RPMI8226 (cell line): ENCODE results near the gene CABYR.
"Not testable (repeated sequence)": the region's sequence is repeated elsewhere in the genome, so short reads cannot be mapped to it uniquely, and the experiment has no call there.

Experiments
- DNase-seq: peaks from one replicate; pipeline ENCODE4 v3.0.0-alpha.2; 2015

Gene CABYR

GRCh38 chr18:24136967-24137373 is 1.9 kb upstream of the CABYR start:
- DNase-seq = no peak

GRCh38 chr18:24138409-24138788 is 463 bp upstream of the CABYR start:
- no peak for DNase-seq

DNA sequence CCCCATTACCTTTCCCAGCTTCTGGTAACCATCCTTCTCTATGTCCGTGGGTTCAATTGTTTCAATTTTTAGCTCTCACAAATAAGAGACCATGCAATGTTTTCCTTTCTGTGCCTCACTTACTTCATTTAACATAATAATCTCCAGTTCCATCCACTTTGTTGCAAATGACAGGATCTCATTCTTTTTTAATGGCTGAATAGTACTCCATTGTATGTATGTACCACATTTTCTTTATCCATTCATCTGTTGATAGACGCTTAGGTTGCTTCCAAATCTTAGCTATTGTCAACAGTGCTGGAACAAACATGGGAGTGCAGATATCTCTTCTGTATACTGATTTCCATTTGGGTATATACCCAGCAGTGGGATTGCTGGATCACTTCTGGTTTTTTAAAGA is 1.8 kb downstream of the CABYR start:
- no peak for DNase-seq

DNA sequence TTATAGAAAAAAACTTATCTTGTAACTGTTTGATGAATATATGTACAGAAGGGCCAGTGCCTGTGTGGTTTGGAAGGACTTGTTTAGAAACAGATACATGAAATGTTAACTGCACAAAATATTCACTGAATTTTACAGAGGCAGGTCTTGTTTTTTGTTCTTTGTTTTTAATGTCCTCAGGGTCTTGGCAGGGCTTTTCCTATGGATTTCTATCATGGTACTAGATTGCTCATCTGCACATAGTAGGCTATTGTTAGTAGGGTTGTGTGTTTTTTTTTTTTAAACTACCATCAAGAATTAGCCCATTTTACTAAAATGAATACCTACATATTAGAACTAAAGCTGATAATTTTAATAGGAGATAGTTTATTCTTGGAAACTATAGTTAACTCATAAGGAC is 3.5 kb downstream of the CABYR start:
- no peak for DNase-seq

GRCh38 chr18:24149591-24149990 is 10.7 kb downstream of the CABYR start:
- not testable (repeated sequence) for DNase-seq

GRCh38 chr18:24153397-24153796 is 14.5 kb downstream of the CABYR start:
- no peak for DNase-seq

DNA sequence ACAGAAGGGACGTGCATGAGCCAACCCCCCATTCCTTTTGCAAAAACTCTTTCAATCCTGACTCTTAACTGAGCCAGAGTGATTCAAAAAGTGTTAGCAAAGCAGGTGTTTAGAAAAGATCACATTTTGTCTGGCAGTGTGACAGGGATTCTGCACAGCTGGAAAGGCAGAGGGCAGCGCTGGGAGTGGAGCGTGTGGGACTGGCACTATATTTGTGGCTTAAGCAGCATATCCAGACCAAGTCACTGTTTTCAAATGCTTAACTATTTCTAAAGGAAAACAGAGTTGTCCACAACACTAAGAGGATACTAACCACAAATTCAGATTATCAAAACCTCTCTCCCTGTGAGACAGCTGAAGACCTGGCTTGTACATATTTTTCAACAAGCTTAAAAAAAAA is 19.0 kb downstream of the CABYR start:
- DNase-seq = no peak

GRCh38 chr18:24160086-24160485 is 21.2 kb downstream of the CABYR start:
- DNase-seq = no peak

DNA sequence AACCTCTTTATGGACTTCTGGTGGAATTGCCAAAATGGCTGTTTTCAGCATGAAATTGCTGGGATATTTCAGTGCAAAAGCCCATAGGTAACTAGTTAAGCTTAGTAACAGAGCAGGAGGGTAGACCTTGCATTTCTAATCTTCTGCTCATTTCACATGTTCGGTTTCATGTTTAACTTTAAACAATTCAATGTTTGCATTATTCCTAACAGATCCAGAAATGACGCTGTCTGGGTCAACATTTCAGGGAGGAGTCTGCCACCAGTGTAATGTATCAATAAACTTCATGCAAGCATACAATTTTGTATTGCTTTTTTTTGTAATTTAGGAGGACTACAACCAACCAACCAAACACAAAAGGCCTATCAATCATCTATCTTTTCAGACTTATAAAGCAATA is 22.4 kb downstream of the CABYR start:
- no peak for DNase-seq

DNA sequence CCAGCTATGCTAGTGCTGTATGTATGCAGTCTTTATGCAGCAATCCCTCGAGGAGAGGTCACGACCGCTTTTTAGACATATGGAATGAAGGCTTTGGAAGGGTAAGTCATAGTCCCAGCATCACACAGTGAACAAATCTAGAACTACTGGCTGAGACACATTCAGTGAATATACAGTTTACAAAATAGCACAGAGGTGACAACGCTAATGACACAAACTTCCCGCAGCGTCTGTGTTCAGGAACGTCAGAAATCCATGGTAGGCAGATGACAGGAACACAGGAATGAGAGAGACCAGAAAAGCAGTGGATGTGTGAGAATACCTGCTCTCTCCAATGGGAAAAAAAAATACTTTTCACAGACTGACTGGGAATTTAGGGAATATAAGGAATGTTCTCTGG is 29.6 kb downstream of the CABYR start:
- DNase-seq = no peak

- no peak for DNase-seq
Observed at GRCh38 chr18:24170360-24170759, 31.5 kb downstream of the CABYR start.

DNA sequence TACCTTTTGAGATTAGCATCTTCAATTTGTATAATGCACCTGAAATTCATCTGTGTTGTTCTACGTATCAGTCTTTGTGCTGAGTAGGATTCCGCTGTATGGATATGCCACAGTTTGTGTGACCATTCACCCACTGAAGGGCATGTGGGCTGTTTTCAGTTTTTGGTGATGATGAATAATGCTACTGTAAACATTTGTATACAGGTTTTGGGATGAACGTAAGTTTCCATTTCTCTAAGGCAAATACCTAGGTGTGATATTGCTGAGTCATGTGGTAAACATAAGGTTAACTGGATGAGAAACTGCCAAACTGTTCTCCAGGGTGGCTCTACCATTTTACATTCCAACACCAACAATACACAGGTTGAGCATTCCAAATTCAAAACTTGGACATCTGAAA is 35.1 kb downstream of the CABYR start:
- no peak for DNase-seq

DNA sequence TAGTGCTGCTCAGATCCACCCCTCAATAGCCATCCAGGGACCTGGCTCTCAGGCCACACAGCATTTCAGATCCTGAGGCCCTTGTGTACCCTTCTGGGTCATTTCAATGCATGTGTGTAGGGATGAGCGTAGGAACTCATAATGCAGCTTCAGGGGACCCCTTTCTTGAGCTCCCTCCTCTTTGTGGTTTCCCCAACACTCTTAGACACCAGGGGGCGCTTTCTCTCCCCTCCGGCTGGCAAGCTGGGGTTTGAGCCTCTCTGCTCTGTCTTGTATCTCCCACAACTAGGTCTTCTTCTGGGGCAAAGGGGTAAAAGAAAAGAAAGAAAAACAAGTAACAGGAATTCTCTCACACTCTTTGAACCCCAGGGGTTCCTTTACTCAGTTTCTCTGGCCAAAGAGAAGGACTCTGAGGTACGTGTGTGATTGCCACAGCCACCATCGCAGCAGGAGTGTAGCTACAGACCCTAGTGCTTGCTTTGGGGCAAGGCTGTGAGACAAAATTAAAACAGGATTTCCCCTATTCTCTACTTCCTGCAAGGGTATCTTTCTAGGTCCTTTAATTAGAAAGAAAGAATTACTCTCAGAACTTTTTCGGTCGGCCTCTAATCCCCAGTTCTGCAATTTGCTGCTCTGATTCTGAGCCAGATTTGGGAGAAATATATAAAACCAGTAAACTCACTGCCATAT is 38.0 kb downstream of the CABYR start:
- peak; percentile 59 for DNase-seq

- no peak for DNase-seq
Observed at GRCh38 chr18:24177499-24178133, 38.8 kb downstream of the CABYR start.

- no peak for DNase-seq
Observed at GRCh38 chr18:24180048-24180447, 41.2 kb downstream of the CABYR start.

DNA sequence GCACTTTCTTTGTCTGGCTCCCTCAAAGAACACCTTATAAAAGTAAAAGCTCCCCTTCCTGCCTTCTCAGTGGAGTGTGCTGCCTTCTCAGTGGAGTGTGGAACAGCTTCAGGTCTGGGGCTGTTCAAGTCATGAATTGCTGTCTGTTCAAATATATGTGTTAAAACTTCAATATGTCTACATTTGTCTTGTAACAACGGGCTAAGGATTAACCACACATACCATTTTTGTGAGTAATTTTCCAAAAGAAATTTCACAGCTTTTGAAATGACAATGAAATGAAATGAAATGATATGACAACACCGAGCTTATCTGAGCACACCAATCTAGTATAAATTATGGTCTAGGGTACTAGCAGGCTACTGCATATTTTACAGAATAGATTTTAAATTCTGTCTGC is 42.9 kb downstream of the CABYR start:
- no peak for DNase-seq

GRCh38 chr18:24185805-24186204 is 46.9 kb downstream of the CABYR start:
- no peak for DNase-seq

DNA sequence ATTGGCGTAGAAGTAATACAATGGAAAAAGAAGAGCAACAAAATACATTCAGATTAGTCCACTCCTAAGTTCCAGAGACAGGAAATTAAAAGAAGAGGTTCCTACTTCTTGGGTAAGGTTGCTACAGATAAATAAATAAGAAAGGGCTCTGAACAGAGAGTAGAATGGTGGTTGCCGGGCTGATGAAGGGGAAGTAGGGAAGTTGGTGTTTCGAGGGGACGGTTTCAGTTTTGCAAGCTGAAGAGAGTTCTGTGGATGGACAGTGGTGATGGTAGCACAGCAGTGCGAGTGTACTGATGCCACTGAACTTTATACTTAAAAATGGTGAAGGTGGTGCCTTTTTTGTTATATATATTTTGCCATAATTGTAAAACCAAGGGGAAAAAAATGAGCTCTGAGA is 48.2 kb downstream of the CABYR start:
- peak; percentile 47 for DNase-seq

- no peak for DNase-seq
Observed at GRCh38 chr18:24187689-24188088, 48.8 kb downstream of the CABYR start.

DNA sequence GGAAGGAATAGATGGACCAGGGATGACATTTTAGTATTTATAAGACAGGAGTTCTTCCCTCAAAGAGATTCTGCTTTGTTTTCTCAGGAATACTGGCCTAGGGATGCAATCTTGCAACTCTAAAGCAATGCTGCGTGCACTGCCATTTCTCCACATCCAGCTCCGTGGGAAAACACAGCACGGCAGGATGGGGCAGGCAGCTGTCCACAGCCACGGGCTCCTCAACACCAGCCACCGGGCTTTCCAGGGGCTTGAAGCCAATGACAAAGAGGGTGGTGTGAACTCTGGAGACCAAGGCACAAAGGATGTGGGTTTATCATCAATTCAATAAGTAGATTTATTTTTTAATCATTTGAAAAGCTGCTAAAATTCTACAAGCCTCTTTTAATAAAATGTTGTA is 49.3 kb downstream of the CABYR start:
- no peak for DNase-seq

GRCh38 chr18:24189007-24189528 is 50.2 kb downstream of the CABYR start:
- no peak for DNase-seq

DNA sequence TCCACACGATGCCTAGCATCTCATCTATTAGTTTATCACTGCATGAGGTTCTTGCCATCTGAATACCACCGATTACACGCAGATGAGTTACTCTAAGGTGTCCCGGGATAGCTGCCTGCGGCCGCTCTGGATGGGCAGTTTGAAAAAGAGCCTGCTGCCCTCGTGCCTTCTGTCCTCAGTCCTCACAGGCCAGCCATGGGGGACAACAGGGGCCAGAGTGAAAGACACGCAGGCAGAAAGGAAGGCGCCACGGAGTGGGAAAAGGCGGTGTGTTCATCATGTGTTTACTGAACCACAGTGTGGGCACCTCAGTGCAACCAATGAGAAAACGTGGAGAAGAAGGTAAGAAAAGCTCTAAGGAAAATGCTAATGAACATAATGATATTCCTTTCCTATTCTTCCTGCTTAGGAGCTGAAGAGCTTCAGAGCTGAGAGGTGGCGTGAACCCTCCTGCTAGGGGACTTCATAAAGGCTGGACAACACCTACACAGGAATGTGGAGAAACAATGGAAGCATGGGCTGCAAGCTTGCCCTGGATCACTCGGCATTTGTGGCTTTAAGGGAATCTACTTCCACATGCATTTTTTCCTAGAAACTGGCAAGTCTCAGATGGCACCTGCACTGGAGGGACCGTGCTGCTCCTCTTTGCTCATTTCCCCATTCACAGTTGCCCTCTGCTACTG is 50.9 kb downstream of the CABYR start:
- no peak for DNase-seq

- no peak for DNase-seq
Observed at GRCh38 chr18:24190590-24190989, 51.7 kb downstream of the CABYR start.
